GM18868 (cell line): Measurements from ENCODE around the gene GTPBP10.

ENCODE experiments used
- ATAC-seq: cut with Tn5 transposase; IDR thresholded peaks from one replicate; pipeline ENCODE4 v1.9.1; 2021; ENCODE audit warnings: mild to moderate bottlenecking, moderate library complexity; ENCODE audit not compliant: unreplicated experiment

Gene GTPBP10

DNA sequence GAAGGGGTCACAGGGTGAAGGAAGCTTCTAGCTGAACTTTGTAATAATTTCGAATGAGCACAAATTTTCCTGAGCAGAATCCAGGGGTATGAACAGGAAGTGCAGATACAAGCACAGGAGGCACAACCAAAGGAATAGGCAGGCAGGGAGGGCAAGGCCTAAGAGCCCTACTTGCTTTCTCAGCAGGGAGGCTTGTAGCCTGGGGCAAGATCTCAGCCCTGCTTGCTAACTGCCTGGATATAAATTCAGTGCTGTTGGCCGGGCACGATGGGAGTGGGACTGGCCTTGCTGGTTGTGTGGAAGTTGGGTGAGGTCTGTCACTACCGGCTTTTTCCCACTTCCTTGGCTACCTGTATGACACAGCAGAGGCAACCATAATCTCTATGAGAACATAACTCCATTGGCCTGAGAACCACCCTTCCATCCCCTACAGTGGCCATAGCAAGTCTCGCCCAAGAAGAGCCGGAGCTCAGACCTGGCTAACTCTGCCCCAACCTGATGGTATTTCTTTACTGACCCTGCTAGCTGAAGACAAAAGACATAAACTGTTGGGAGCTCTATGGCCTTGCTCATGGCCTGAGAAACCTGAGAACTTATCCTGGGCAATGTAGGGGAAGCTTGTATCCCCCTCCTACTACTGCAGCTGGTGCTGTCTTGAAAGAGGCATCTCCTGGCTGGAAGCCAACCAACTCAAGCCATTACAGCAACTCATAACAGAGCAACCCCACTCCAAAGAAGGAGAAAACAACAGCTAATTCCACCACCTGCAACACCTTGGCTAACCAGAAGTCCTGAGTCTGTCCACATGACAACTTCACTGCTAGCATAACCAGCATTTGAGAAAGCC, 84.3 kb downstream of the GTPBP10 start:
- no peak for ATAC-seq

DNA sequence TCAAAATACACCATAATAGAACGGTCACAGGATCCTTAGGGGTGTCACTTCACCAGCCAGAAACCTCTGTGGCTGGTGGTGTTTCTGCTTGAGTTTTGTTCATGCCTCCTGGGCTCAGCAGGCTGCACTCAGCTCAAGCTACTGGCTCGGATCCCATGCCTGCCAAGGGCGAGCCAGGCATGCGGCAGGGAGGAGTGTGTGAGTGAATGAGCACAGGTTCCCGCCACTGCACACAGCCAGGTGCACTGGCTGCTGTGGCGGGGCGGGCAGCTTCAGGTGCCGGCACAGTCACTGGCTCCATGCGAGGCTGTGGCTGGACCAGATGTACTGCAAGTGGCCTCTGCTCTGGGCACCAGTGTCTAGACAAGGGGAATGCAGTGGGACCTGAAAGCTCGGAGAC, 86.2 kb downstream of the GTPBP10 start:
- ATAC-seq, result no peak

DNA sequence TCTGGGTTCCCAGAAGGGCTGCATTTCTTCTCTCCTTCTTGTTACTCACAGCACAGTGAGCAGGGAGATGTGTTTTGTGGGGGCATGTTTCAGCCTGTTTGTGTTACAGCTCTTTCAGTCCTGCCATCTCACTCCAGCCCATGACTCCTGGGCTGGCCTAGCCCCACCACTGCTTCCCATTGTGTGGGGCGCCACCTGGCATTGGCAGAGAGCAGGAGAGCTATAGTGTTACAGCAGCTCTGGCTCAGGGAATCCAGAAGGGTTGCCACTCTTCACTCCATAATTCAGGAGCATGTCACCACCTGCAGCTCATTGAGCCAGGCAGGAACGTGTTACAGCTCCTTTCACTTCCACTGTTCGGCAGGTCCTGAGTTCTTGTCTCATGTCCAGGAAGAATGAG, 86.7 kb downstream of the GTPBP10 start:
- no peak for ATAC-seq
